Fibroblast of lung (primary cell): ENCODE results near the gene CHPF2. TPM values are rescaled to one million over a fixed set of nuclear protein-coding genes. Genes with fewer than 3 reads are reported as not detected.

ENCODE experiments used
- DNase-seq, 2 donors: peaks; one replicate each; pipeline versions ENCODE4 v3.0.0 to v3.0.0-alpha.2; 2010; ENCODE audit warnings: low read depth in 2 of 2
- H2AFZ ChIP-seq: 2 replicates; pipeline ENCODE4 v1.5.1; 2012; ENCODE audit warnings: low read length, control low read depth, inconsistent platforms
- H3K27ac ChIP-seq: 2 replicates; pipeline ENCODE4 v1.5.1; 2011; ENCODE audit warnings: low read length, control low read depth; ENCODE audit not compliant: insufficient read depth
- H3K27me3 ChIP-seq: 2 replicates; pipeline ENCODE4 v1.5.1; 2011; ENCODE audit warnings: mild to moderate bottlenecking, low read length; ENCODE audit not compliant: control insufficient read depth, insufficient read depth
- H3K36me3 ChIP-seq: 2 replicates; pipeline ENCODE4 v1.5.1; 2011; ENCODE audit warnings: low read length; ENCODE audit not compliant: control insufficient read depth, insufficient read depth
- H3K4me1 ChIP-seq: 2 replicates; pipeline ENCODE4 v1.5.1; 2011; ENCODE audit warnings: low read length; ENCODE audit not compliant: control insufficient read depth, insufficient read depth; ENCODE audit errors: extremely low read depth
- H3K4me2 ChIP-seq: 2 replicates; pipeline ENCODE4 v1.5.1; 2011; ENCODE audit warnings: low read length, control low read depth; ENCODE audit not compliant: insufficient read depth; ENCODE audit errors: extremely low read depth
- H3K4me3 ChIP-seq, 4 experiments: fragments of 200-600 bp in 1 of 4; sonication (generic) in 1 of 4; replicated peaks in 1 of 4; 2 replicates each; pipeline ENCODE4 v1.5.1; 2011 to 2016; ENCODE audit warnings: low read length in 4 of 4, low read depth in 3 of 4, mild to moderate bottlenecking in 3 of 4, control low read depth in 2 of 4, inconsistent platforms in 1 of 4, mixed read lengths in 1 of 4; ENCODE audit not compliant: insufficient read depth in 1 of 4; ENCODE audit errors: control extremely low read depth in 1 of 4
- H3K79me2 ChIP-seq: 2 replicates; pipeline ENCODE4 v1.5.1; 2012; ENCODE audit warnings: mild to moderate bottlenecking, low read length, inconsistent platforms; ENCODE audit not compliant: control insufficient read depth, insufficient read depth
- H3K9ac ChIP-seq: 2 replicates; pipeline ENCODE4 v1.5.1; 2011; ENCODE audit warnings: mild to moderate bottlenecking, low read length, control low read depth; ENCODE audit not compliant: insufficient read depth
- H3K9me3 ChIP-seq: 2 replicates; pipeline ENCODE4 v1.5.1; 2012; ENCODE audit warnings: low read depth, low read length; ENCODE audit not compliant: control insufficient read depth, insufficient read depth
- H4K20me1 ChIP-seq: 2 replicates; pipeline ENCODE4 v1.5.1; 2011; ENCODE audit warnings: low read length; ENCODE audit not compliant: control insufficient read depth, insufficient read depth; ENCODE audit errors: extremely low read depth
- CTCF ChIP-seq, 2 donors: IDR thresholded peaks in 1 of 2; conservative IDR thresholded peaks in 1 of 2; 1 replicate in 1 of 2; 2 replicates in 1 of 2; pipeline ENCODE4 v1.5.1; 2011 to 2012; ENCODE audit warnings: low read length in 2 of 2, control low read depth in 1 of 2, inconsistent platforms in 1 of 2, low read depth in 1 of 2, mild to moderate bottlenecking in 1 of 2
- EZH2 ChIP-seq: IDR thresholded peaks from 2 replicates; pipeline ENCODE4 v1.5.1; 2012; ENCODE audit warnings: low read length, control low read depth, mild to moderate bottlenecking; ENCODE audit errors: missing control alignments
- polyA plus RNA-seq, 2 donors: library from polyadenylated mRNA; depleted of rRNA in 1 of 2; stranded (reverse) in 1 of 2; unstranded in 1 of 2; fragments of >200 nt; gene quantifications; 2 replicates each; pipeline ENCODE4 v1.2.1, GENCODE V29; 2011 to 2012; ENCODE audit warnings: missing spikeins in 1 of 2
- total RNA-seq: library from RNA; depleted of rRNA; stranded (reverse); fragments of >200 nt; gene quantifications from 2 replicates; pipeline ENCODE4 v1.2.1, GENCODE V29; 2014

The CHPF2 gene
- total and polyA plus RNA-seq, 2 donors (not counting 1 experiment from before 2014, with no cell fraction given) = 42.5 to 46.7 TPM

DNA sequence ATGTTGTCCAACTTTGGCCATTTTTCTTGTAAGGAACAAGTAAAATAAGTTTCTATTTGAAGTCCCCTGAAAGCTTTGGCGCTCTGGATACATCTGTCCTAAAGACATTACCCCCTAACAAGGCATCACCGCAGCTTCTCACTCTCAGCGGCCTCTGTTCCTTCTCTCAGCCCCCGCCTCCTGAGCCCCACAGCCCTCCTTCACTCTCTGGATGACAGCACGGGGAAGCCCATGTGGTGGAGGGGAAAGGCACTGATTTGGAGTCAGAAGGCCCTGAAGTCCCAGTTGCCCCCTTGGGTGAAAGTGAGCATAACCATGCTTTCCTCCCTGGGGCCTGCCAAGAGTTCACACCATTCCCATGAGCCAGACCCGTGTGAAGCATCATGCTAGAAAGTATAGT is 26.6 kb upstream of the CHPF2 start:
- Histone ChIP-seq H2AFZ (no peak overlapping the region), H3K27ac (no peak overlapping the region), H3K27me3 (peaks cover 45% of the 10 kb centered on the region), H3K4me3 (no peak overlapping the region), H3K4me2 (no peak overlapping the region), H3K9me3 (no peaks in the 10 kb centered on the region), H3K9ac (no peak overlapping the region), H3K36me3 (no peaks in the 10 kb centered on the region), H3K4me1 (no peaks in the 10 kb centered on the region), H4K20me1 (no peaks in the 10 kb centered on the region), H3K79me2 (no peaks in the 10 kb centered on the region)
- no peak for DNase-seq
- TF ChIP-seq EZH2 (no peak), CTCF (conservative IDR thresholded peaks at IDR 0.05 in 1 of 2, IDR thresholded peaks at IDR 0.05 in 1 of 2; ENCODE audit: low read depth in 1 of 2, low read length in 2 of 2) (no peak)

- Histone ChIP-seq H3K9me3 (no peaks in the 10 kb centered on the region), H3K27ac (no peak overlapping the region), H2AFZ (no peak overlapping the region), H4K20me1 (no peaks in the 10 kb centered on the region), H3K36me3 (no peaks in the 10 kb centered on the region), H3K79me2 (no peaks in the 10 kb centered on the region), H3K4me1 (no peaks in the 10 kb centered on the region), H3K9ac (no peak overlapping the region), H3K4me3 (no peak overlapping the region), H3K4me2 (no peak overlapping the region), H3K27me3 (peaks cover 38% of the 10 kb centered on the region)
- no peak for TF ChIP-seq EZH2
- no peak for TF ChIP-seq CTCF (conservative IDR thresholded peaks at IDR 0.05 in 1 of 2, IDR thresholded peaks at IDR 0.05 in 1 of 2; ENCODE audit: low read depth in 1 of 2, low read length in 2 of 2)
- DNase-seq = no peak
Measured at GRCh38 chr7:151206914-151207313, 25.4 kb upstream of the CHPF2 start.

DNA sequence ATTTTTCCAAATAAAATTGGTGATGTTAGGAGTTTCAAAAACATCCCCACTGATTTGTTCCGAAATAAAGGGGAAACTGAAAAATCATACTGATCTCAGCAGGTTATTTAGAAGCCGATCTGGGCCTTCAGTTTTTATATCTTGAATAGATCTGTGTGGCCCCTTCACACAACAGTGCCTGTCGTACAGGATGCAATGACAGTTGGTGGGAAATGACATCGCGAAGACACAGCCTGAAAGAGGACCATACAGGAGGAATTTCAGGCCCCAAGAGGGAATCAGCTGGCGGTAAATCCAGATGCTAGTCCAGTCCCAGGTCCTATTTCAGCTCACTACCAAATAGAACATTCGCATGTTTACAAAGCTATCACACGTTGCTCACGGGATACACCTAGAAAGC is 25.0 kb upstream of the CHPF2 start:
- H3K27me3 ChIP-seq = peaks cover 38% of the 10 kb centered on the region
- no peak for DNase-seq

More for the DNA sequence above, 25.0 kb upstream of the CHPF2 start:
- no peaks in the 10 kb centered on the region for H3K4me1 ChIP-seq
- no peak overlapping the region for H2AFZ ChIP-seq
- no peak overlapping the region for H3K4me3 ChIP-seq
- H3K9ac ChIP-seq = no peak overlapping the region
- TF ChIP-seq CTCF (conservative IDR thresholded peaks at IDR 0.05 in 1 of 2, IDR thresholded peaks at IDR 0.05 in 1 of 2; ENCODE audit: low read depth in 1 of 2, low read length in 2 of 2) (no peak), EZH2 (no peak)
- H3K79me2 ChIP-seq = no peaks in the 10 kb centered on the region
- no peaks in the 10 kb centered on the region for H3K9me3 ChIP-seq
- no peaks in the 10 kb centered on the region for H4K20me1 ChIP-seq
- no peak overlapping the region for H3K4me2 ChIP-seq
- no peak overlapping the region for H3K27ac ChIP-seq
- no peaks in the 10 kb centered on the region for H3K36me3 ChIP-seq
